Measurements from ENCODE around the gene HIF3A.
A peak's percentile ranks its signal among the peaks of the same experiment; 100 is the strongest.

Gene HIF3A

GRCh38 chr19:46337487-46337886 lies 40.6 kb downstream of the HIF3A start:
- no peak for DNase-seq

GRCh38 chr19:46339446-46339845 lies 42.6 kb downstream of the HIF3A start:
- DNase-seq: no peak

GRCh38 chr19:46340051-46340659 lies 43.3 kb downstream of the HIF3A start:
- DNase-seq: no peak

GRCh38 chr19:46341937-46342336 lies 45.1 kb downstream of the HIF3A start:
- no peak for DNase-seq

- no peak for DNase-seq
Measured at GRCh38 chr19:46344363-46344762, 47.5 kb downstream of the HIF3A start.

GRCh38 chr19:46345157-46345556 lies 48.3 kb downstream of the HIF3A start:
- no peak for DNase-seq

- DNase-seq: peak; percentile 88 to 91
Measured at GRCh38 chr19:46346821-46347571, 50.2 kb downstream of the HIF3A start, which contains the start of gene PPP5C. Gene PPP5C (plus strand): TSS chr19:46347087. CDS start chr19:46347097, 10 bp downstream.

GRCh38 chr19:46347572-46347883 lies 50.7 kb downstream of the HIF3A start:
- DNase-seq: no peak

- DNase-seq: no peak
Measured at GRCh38 chr19:46347985-46348384, 51.1 kb downstream of the HIF3A start.

GRCh38 chr19:46349311-46349993 lies 52.6 kb downstream of the HIF3A start:
- no peak for DNase-seq

GRCh38 chr19:46350029-46350757 lies 53.4 kb downstream of the HIF3A start:
- DNase-seq: peak; percentile 41 to 53

GRCh38 chr19:46350758-46351159 lies 53.9 kb downstream of the HIF3A start:
- DNase-seq: peak; percentile 50 to 57

- peak; percentile 30 to 41 for DNase-seq
Measured at GRCh38 chr19:46351241-46352041, 54.6 kb downstream of the HIF3A start.

GRCh38 chr19:46353730-46354528 lies 57.1 kb downstream of the HIF3A start:
- no peak for DNase-seq

GRCh38 chr19:46355234-46356148 lies 58.6 kb downstream of the HIF3A start:
- DNase-seq: peak; percentile 35 to 38

- DNase-seq: no peak
Measured at GRCh38 chr19:46356149-46357055, 59.6 kb downstream of the HIF3A start.

GRCh38 chr19:46357846-46358583 lies 61.2 kb downstream of the HIF3A start:
- DNase-seq: no peak

GRCh38 chr19:46361915-46362314 lies 65.1 kb downstream of the HIF3A start:
- DNase-seq: no peak

- DNase-seq: no peak
Measured at GRCh38 chr19:46364359-46364758, 67.5 kb downstream of the HIF3A start.
